IPS-20b (cell line): ENCODE results near the gene OPCML.
"Not testable (repeated sequence)": the region's sequence is repeated elsewhere in the genome, so short reads cannot be mapped to it uniquely, and the experiment has no call there.

Experiments
- H3K27ac ChIP-seq: one replicate; pipeline ENCODE4 v1.5.1; 2013; ENCODE audit warnings: low read length
- H3K27me3 ChIP-seq: 2 replicates; pipeline ENCODE4 v1.6.1; 2013; ENCODE audit warnings: mild to moderate bottlenecking, low read length, inconsistent platforms; ENCODE audit not compliant: insufficient read depth
- H3K36me3 ChIP-seq: 2 replicates; pipeline ENCODE4 v1.6.1; 2013; ENCODE audit warnings: low read depth, mild to moderate bottlenecking, inconsistent platforms, low read length, moderate library complexity; ENCODE audit not compliant: insufficient read depth
- H3K4me1 ChIP-seq: 2 replicates; pipeline ENCODE4 v1.6.1; 2013; ENCODE audit warnings: mild to moderate bottlenecking, control low read depth, inconsistent platforms, low read length, moderate library complexity; ENCODE audit not compliant: insufficient read depth
- H3K4me3 ChIP-seq: 2 replicates; pipeline ENCODE4 v1.5.1; 2013; ENCODE audit warnings: mild to moderate bottlenecking, low read length, inconsistent platforms
- H3K9ac ChIP-seq: 2 replicates; pipeline ENCODE4 v1.6.1; 2013; ENCODE audit warnings: low read depth, mild to moderate bottlenecking, inconsistent platforms, low read length, moderate library complexity
- H3K9me3 ChIP-seq: 2 replicates; pipeline ENCODE4 v1.6.1; 2013; ENCODE audit warnings: mild to moderate bottlenecking, low read depth, low read length, inconsistent platforms; ENCODE audit not compliant: insufficient read depth

OPCML gene

GRCh38 chr11:132373405-132374143 lies 1158.7 kb downstream of the OPCML start:
- H3K9me3 ChIP-seq: no peaks in the 10 kb centered on the region
- no peak overlapping the region for H3K4me3 ChIP-seq
- H3K9ac ChIP-seq: no peak overlapping the region
- H3K27ac ChIP-seq: no peak overlapping the region
- H3K36me3 ChIP-seq: no peaks in the 10 kb centered on the region
- H3K4me1 ChIP-seq: no peaks in the 10 kb centered on the region
- H3K27me3 ChIP-seq: no peaks in the 10 kb centered on the region

GRCh38 chr11:132370114-132370513 lies 1162.2 kb downstream of the OPCML start:
- H3K36me3 ChIP-seq, H3K4me1 ChIP-seq, H3K9me3 ChIP-seq, H3K4me3 ChIP-seq, H3K27ac ChIP-seq, H3K9ac ChIP-seq, H3K27me3 ChIP-seq: not testable (repeated sequence)

- H3K9ac ChIP-seq: no peak overlapping the region
- no peak overlapping the region for H3K4me3 ChIP-seq
- no peaks in the 10 kb centered on the region for H3K9me3 ChIP-seq
- no peaks in the 10 kb centered on the region for H3K4me1 ChIP-seq
- no peaks in the 10 kb centered on the region for H3K36me3 ChIP-seq
- no peaks in the 10 kb centered on the region for H3K27me3 ChIP-seq
- H3K27ac ChIP-seq: no peak overlapping the region
Observed at GRCh38 chr11:132367293-132367692, 1165.0 kb downstream of the OPCML start.

DNA sequence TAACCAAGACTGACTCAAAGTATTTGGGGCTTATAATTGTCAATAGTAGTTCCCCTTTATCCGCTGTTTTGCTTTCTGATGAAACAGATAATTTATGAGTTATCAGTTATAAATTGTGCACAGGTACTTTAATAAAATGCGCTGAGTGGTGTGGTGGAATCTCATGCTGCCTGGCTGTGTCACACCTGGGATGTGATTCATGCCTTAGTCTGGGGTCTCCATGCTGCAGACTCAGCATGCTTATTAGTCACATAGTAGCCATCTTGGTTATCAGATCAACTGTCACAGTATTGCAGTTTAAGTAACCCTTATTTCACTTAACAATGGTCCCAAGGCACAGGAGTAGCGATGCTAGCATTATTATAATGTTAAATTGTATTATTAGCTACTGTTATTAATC lies 1166.7 kb downstream of the OPCML start:
- no peaks in the 10 kb centered on the region for H3K4me1 ChIP-seq
- H3K9me3 ChIP-seq: no peaks in the 10 kb centered on the region
- no peaks in the 10 kb centered on the region for H3K36me3 ChIP-seq
- no peak overlapping the region for H3K27ac ChIP-seq
- H3K27me3 ChIP-seq: no peaks in the 10 kb centered on the region
- H3K4me3 ChIP-seq: no peak overlapping the region
- no peak overlapping the region for H3K9ac ChIP-seq
